Sigmoid colon (tissue), 7 donors: ENCODE measurements around the gene CFAP20DC. TPM values are rescaled to one million over a fixed set of nuclear protein-coding genes. Genes with fewer than 3 reads are reported as not detected.
"Not testable (repeated sequence)": the region's sequence is repeated elsewhere in the genome, so short reads cannot be mapped to it uniquely, and the experiment has no call there.

Experiments used
- DNase-seq: peaks from one replicate; pipeline ENCODE4 v3.0.0-alpha.2; 2019
- H3K27ac ChIP-seq, 4 donors: fragments of 200-600 bp; sonication (generic); one replicate each; pipeline ENCODE4 v1.5.1; 2016 to 2019; ENCODE audit warnings: mild to moderate bottlenecking in 1 of 4
- H3K27me3 ChIP-seq, 3 donors: fragments of 200-600 bp; sonication (generic); one replicate each; pipeline ENCODE4 v1.5.1; 2019; ENCODE audit warnings: mild to moderate bottlenecking in 1 of 3
- H3K36me3 ChIP-seq, 4 donors: fragments of 200-600 bp; sonication (generic); one replicate each; pipeline ENCODE4 v1.5.1; 2016 to 2019
- H3K4me1 ChIP-seq, 4 donors: fragments of 200-600 bp; sonication (generic); one replicate each; pipeline ENCODE4 v1.5.1; 2017 to 2019
- H3K4me3 ChIP-seq, 4 donors: fragments of 200-600 bp; sonication (generic); one replicate each; pipeline ENCODE4 v1.5.1; 2017 to 2019; ENCODE audit warnings: mild to moderate bottlenecking in 2 of 4, moderate library complexity in 1 of 4
- H3K9me3 ChIP-seq, 4 donors: fragments of 200-600 bp in 3 of 4; sonication (generic) in 3 of 4; one replicate each; pipeline versions ENCODE4 v1.5.1 to v1.6.1; 2013 to 2019
- CTCF ChIP-seq, 4 experiments: fragments of 450-650 bp in 3 of 4; fragments of 200-600 bp in 1 of 4; IDR thresholded peaks; one replicate each; pipeline ENCODE4 v1.5.1; 2016 to 2019; ENCODE audit warnings: antibody characterized with exemption in 4 of 4, mild to moderate bottlenecking in 3 of 4, moderate library complexity in 2 of 4
- EP300 ChIP-seq, 4 donors: sonication (generic); formaldehyde crosslinking; IDR thresholded peaks; one replicate each; pipeline ENCODE4 v1.6.1; 2017; ENCODE audit warnings: antibody characterized with exemption in 4 of 4
- POLR2A ChIP-seq, 2 donors: fragments of 450-650 bp; IDR thresholded peaks; one replicate each; pipeline ENCODE4 v1.6.1; 2016; ENCODE audit warnings: antibody characterized with exemption in 2 of 2, mild to moderate bottlenecking in 2 of 2, moderate library complexity in 2 of 2
- POLR2AphosphoS5 ChIP-seq, 4 donors: sonication (generic); formaldehyde crosslinking; IDR thresholded peaks; one replicate each; pipeline ENCODE4 v1.6.1; 2017; ENCODE audit warnings: antibody characterized with exemption in 4 of 4
- WGBS, 2 donors: extraction: QIAGEN DNeasy Blood & Tissue Kit; methylation state at CpG; one replicate each; pipeline ENCODE4 v1.1.7; 2013; 5-methylcytosine and 5-hydroxymethylcytosine counted together
- intact Hi-C: fragments of 100-400 bp; cut with DNase I; formaldehyde crosslinking; loops from one replicate; pipeline ENCODE4 v1.15.1; 2023
- polyA plus RNA-seq, 3 donors: library from polyadenylated mRNA; stranded (reverse); fragments of 200-250 nt; gene quantifications; one replicate each; pipeline ENCODE4 v1.2.3, GENCODE V29; 2013
- total RNA-seq, 4 donors: library from RNA; depleted of rRNA; stranded (reverse); fragments of >200 nt; gene quantifications; one replicate each; pipeline ENCODE4 v1.1.0, GENCODE V29; 2016
- donor health status: healthy with polysubstance abuse.
- donor health status: Bipolar disorder and iron deficiency.
- donor health status: healthy.

The CFAP20DC gene
- total and polyA plus RNA-seq, 7 donors: under 0.01 to 0.83 (median 0.37) TPM; not detected in 1

DNA sequence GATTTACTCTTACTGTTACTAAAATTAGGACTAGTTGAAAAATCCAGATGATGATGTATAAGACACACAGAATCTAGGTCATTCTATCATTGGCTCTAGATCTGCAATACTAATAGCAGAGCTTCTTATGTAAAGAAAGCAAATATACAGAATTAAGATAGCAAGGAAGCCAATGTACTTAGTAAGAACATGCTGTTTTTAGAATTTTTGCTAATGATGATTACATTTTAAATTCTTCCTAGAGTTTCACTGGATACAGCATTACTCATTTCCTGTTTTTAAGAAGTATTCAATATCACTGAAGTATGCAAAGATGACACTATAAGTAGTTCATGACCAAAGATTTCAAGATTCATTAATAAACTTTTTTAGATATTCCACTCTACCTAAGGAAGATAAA lies 60.7 kb downstream of the CFAP20DC start:
- H3K4me3 ChIP-seq: no peak overlapping the region
- H3K36me3 ChIP-seq: no peaks in the 10 kb centered on the region
- no peak overlapping the region for H3K27ac ChIP-seq
- H3K9me3 ChIP-seq: no peaks in the 10 kb centered on the region
- H3K27me3 ChIP-seq: no peaks in the 10 kb centered on the region
- DNase-seq: no peak
- TF ChIP-seq EP300 (IDR thresholded peaks at IDR 0.05): no peak
- no peak for TF ChIP-seq POLR2AphosphoS5 (IDR thresholded peaks at IDR 0.05)
- no peak for TF ChIP-seq CTCF (IDR thresholded peaks at IDR 0.05)
- TF ChIP-seq POLR2A (IDR thresholded peaks at IDR 0.05): no peak
- H3K4me1 ChIP-seq: no peaks in the 10 kb centered on the region
- intact Hi-C loops: no loop called here

DNA sequence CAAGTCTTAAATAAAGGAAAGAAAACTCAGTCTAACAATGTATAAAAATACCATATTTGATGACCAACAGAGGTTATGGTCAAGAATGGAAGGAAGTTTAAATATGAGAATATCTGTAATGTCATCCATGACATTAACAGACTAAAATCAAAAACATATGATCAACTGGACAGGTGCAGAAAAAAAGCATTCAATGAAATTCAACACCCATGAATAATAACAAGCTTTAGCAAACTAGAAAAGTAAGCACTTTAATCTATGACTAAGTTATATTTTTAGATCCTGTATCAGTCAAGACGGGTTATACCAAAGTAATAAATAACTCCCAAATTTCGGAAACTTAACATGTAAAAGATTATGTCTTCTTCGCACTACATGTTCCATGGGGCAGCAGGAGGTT lies 61.8 kb downstream of the CFAP20DC start:
- H3K4me1 ChIP-seq: no peaks in the 10 kb centered on the region
- H3K9me3 ChIP-seq: no peaks in the 10 kb centered on the region
- no peak for TF ChIP-seq CTCF (IDR thresholded peaks at IDR 0.05)
- H3K36me3 ChIP-seq: no peaks in the 10 kb centered on the region
- WGBS, 2 donors: 95 to 97% methylated on average over 3 of the region's 3 CpGs
- DNase-seq: no peak
- H3K4me3 ChIP-seq: no peak overlapping the region
- no peaks in the 10 kb centered on the region for H3K27me3 ChIP-seq
- intact Hi-C loops: no loop called here
- no peak overlapping the region for H3K27ac ChIP-seq

DNA sequence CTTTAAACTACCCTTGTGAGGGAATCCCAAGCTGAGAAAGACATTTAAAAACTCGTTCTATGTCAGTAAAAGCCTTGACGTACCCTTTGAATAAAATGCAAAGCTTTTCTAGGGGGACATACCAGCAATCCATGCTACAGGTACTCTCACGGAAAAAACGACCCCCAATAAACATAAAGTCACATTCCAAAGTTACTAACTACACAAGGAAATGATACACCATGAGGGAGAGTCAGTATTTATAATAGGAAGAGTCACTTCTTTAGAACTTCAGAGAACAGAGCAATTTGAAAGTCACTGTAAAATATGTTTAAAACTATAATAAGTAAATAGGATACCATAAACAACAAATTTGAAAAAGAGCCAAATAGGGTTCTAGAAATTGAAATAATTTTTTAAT lies 63.2 kb downstream of the CFAP20DC start:
- H3K4me3 ChIP-seq: no peak overlapping the region
- no peaks in the 10 kb centered on the region for H3K9me3 ChIP-seq
- intact Hi-C loops: no loop called here
- DNase-seq: no peak
- no peak overlapping the region for H3K27ac ChIP-seq
- no peaks in the 10 kb centered on the region for H3K27me3 ChIP-seq
- H3K36me3 ChIP-seq: no peaks in the 10 kb centered on the region
- 80 to 84% methylated on average over 4 of the region's 4 CpGs for WGBS, 2 donors
- no peak for TF ChIP-seq CTCF (IDR thresholded peaks at IDR 0.05)
- TF ChIP-seq POLR2AphosphoS5 (IDR thresholded peaks at IDR 0.05): no peak
- no peak for TF ChIP-seq EP300 (IDR thresholded peaks at IDR 0.05)
- no peak for TF ChIP-seq POLR2A (IDR thresholded peaks at IDR 0.05)
- no peaks in the 10 kb centered on the region for H3K4me1 ChIP-seq

DNA sequence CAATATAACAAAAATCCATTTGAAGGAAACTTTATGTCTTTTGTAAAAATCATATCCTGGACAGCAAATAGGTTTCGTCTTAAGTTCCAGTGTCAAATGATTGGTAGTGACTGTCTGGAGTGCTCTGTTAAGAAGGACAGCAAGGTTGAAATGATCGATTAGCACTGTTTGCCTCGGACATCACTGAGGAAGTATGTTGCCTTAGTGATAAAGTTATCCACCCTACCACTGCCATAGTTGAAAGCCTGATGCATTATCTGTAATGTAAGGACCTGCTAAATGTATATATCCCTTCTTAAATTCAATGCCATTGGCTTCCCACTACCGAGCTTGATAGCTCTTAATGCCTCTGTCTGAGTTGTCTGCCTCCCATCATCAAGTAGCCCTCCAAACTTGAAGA lies 70.0 kb downstream of the CFAP20DC start:
- no peaks in the 10 kb centered on the region for H3K27me3 ChIP-seq
- no peak overlapping the region for H3K4me3 ChIP-seq
- DNase-seq: no peak
- H3K27ac ChIP-seq: no peak overlapping the region
- TF ChIP-seq POLR2A (IDR thresholded peaks at IDR 0.05): no peak
- TF ChIP-seq POLR2AphosphoS5 (IDR thresholded peaks at IDR 0.05): no peak
- no peak for TF ChIP-seq EP300 (IDR thresholded peaks at IDR 0.05)
- no peak for TF ChIP-seq CTCF (IDR thresholded peaks at IDR 0.05)
- H3K4me1 ChIP-seq: no peaks in the 10 kb centered on the region
- intact Hi-C loops: no loop called here
- H3K9me3 ChIP-seq: no peaks in the 10 kb centered on the region
- H3K36me3 ChIP-seq: no peaks in the 10 kb centered on the region
- 91 to 95% methylated on average over 4 of the region's 4 CpGs for WGBS, 2 donors

GRCh38 chr3:58973796-58974195 lies 76.0 kb downstream of the CFAP20DC start:
- 97 to 98% methylated on average over 3 of the region's 3 CpGs for WGBS, 2 donors
- intact Hi-C loops: no loop called here
- TF ChIP-seq POLR2AphosphoS5 (IDR thresholded peaks at IDR 0.05): no peak
- TF ChIP-seq EP300 (IDR thresholded peaks at IDR 0.05): no peak

DNA sequence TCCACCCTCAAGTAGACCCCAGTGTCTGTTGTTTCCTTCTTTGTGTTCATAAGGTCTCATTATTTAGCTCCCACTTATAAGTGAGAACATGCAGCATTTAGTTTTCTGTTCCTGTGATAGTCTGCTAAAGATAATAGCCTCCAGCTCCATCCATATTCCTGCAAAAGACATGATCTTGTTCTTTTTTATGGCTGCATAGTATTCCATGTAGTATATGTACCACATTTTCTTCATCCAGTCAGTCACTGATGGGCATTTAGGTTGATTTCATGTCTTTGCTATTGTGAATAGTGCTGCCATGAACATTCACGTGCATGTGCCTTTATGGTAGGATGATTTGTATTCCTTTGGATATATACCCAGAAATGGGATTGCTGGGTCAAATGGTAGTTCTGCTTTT lies 82.0 kb downstream of the CFAP20DC start:
- 90 to 96% methylated on average over 1 of the region's 1 CpG for WGBS, 2 donors
- H3K9me3 ChIP-seq, H3K27me3 ChIP-seq, H3K4me1 ChIP-seq, H3K27ac ChIP-seq, DNase-seq, H3K36me3 ChIP-seq, H3K4me3 ChIP-seq, intact Hi-C loops: not testable (repeated sequence)

More at GRCh38 chr3:58973796-58974195, 76.0 kb downstream of the CFAP20DC start:
- DNase-seq: no peak
- H3K27ac ChIP-seq: no peak overlapping the region
- H3K27me3 ChIP-seq: no peaks in the 10 kb centered on the region
- H3K9me3 ChIP-seq: no peaks in the 10 kb centered on the region
- no peaks in the 10 kb centered on the region for H3K4me1 ChIP-seq
- H3K36me3 ChIP-seq: no peaks in the 10 kb centered on the region
- no peak overlapping the region for H3K4me3 ChIP-seq
